SK-N-SH (cell line): ENCODE data around the gene TOM1L1.

Experiments
- EP300 ChIP-seq, 2 experiments: IDR thresholded peaks; 2 replicates each; pipeline versions ENCODE4 v1.4.0 to v1.6.1; 2012; ENCODE audit warnings: borderline replicate concordance in 1 of 2, low read depth in 1 of 2, low read length in 1 of 2
- FOXJ3 ChIP-seq: sonication (generic); formaldehyde crosslinking; IDR thresholded peaks from 2 replicates; pipeline ENCODE4 v1.5.1; 2020; ENCODE audit warnings: mild to moderate bottlenecking, missing genetic modification reagents
- MAX ChIP-seq: IDR thresholded peaks from 2 replicates; pipeline ENCODE4 v1.4.0; 2012; ENCODE audit warnings: low read depth
- MEF2A ChIP-seq: IDR thresholded peaks from 2 replicates; pipeline ENCODE4 v1.4.0; 2012; ENCODE audit warnings: low read depth, borderline replicate concordance
- MXI1 ChIP-seq: IDR thresholded peaks from 2 replicates; pipeline ENCODE4 v1.6.1; 2012; ENCODE audit warnings: mild to moderate bottlenecking, low read depth, low read length, improper control_type of control experiment
- POLR2AphosphoS5 ChIP-seq: IDR thresholded peaks from 2 replicates; pipeline ENCODE4 v1.6.1; 2012; ENCODE audit warnings: low read depth, low read length

- TF ChIP-seq MAX (no peak), FOXJ3 (CRISPR knock-in tag) (no peak), POLR2AphosphoS5 (no peak), MXI1 (no peak), EP300 (IDR thresholded peaks at IDR 0.05; ENCODE audit: borderline replicate concordance in 1 of 2, low read depth in 1 of 2, low read length in 1 of 2) (no peak), MEF2A (no peak)
Observed at GRCh38 chr17:54956791-54957190, 56.1 kb downstream of the TOM1L1 start.
